H1 (cell line): Measurements from ENCODE around the gene SCUBE2. TPM values are rescaled to one million over a fixed set of nuclear protein-coding genes. Genes with fewer than 3 reads are reported as not detected.

Experiments
- CTCF ChIA-PET: fragments of 300-600 bp; sonication (Branson Sonifier 250); formaldehyde crosslinking; loops from one replicate; lab custom pipeline; 2021; ENCODE audit not compliant: partially characterized antibody; lab: Charles Lee
- POLR2A ChIA-PET: fragments of 300-600 bp; sonication (Branson Sonifier 250); formaldehyde crosslinking; loops from one replicate; lab custom pipeline; 2021; ENCODE audit warnings: inconsistent platforms; ENCODE audit not compliant: partially characterized antibody; lab: Charles Lee
- DNase-seq, 2 experiments: peaks; one replicate each; pipeline versions ENCODE4 v3.0.0 to v3.0.0-alpha.2; 2010 to 2022; ENCODE audit warnings: low spot score in 2 of 2, low read depth in 1 of 2, mixed read lengths in 1 of 2
- FAIRE-seq: peaks from 2 replicates; lab custom pipeline; 2011; peaks lifted over from hg19 to GRCh38; lab: Jason Lieb, UNC
- H2AFZ ChIP-seq: 2 replicates; pipeline ENCODE4 v1.8.1; 2012; ENCODE audit warnings: low read length, inconsistent platforms
- H2AK5ac ChIP-seq: 2 replicates; pipeline ENCODE4 v1.6.1; 2013; ENCODE audit warnings: low read depth, low read length
- H2BK120ac ChIP-seq: replicated peaks from 2 replicates; pipeline ENCODE3; 2013; ENCODE audit warnings: low read depth, low read length, inconsistent platforms
- H2BK12ac ChIP-seq: 2 replicates; pipeline ENCODE4 v1.6.1; 2013; ENCODE audit warnings: low read depth, low read length
- H2BK15ac ChIP-seq: 2 replicates; pipeline ENCODE4 v1.6.1; 2013; ENCODE audit warnings: low read length
- H2BK20ac ChIP-seq: 2 replicates; pipeline ENCODE4 v1.6.1; 2013; ENCODE audit warnings: low read length
- H2BK5ac ChIP-seq: 2 replicates; pipeline ENCODE4 v1.6.1; 2013; ENCODE audit warnings: low read depth, low read length
- H3K14ac ChIP-seq: 2 replicates; pipeline ENCODE4 v1.6.1; 2013; ENCODE audit warnings: inconsistent platforms; ENCODE audit not compliant: insufficient read length
- H3K18ac ChIP-seq: 2 replicates; pipeline ENCODE4 v1.6.1; 2013; ENCODE audit warnings: low read length; ENCODE audit errors: extremely low read depth
- H3K23ac ChIP-seq: 2 replicates; pipeline ENCODE4 v1.6.1; 2013; ENCODE audit warnings: inconsistent platforms; ENCODE audit not compliant: insufficient read length
- H3K23me2 ChIP-seq: 2 replicates; pipeline ENCODE4 v1.6.1; 2013; ENCODE audit warnings: low read depth, low read length
- H3K27ac ChIP-seq: 2 replicates; pipeline ENCODE4 v1.6.1; 2011; ENCODE audit warnings: low read depth, low read length, inconsistent platforms
- H3K27me3 ChIP-seq, 4 experiments: replicated peaks in 1 of 4; 1 replicate in 1 of 4; 2 replicates in 3 of 4; pipeline versions ENCODE4 v1.6.1 to v1.8.1; 2011 to 2013; ENCODE audit warnings: low read length in 3 of 4, mild to moderate bottlenecking in 3 of 4, inconsistent platforms in 2 of 4, mixed read lengths in 2 of 4, moderate library complexity in 1 of 4; ENCODE audit not compliant: control insufficient read depth in 3 of 4, insufficient read depth in 3 of 4; ENCODE audit errors: extremely low read depth in 1 of 4
- H3K36me3 ChIP-seq, 4 experiments: 2 replicates each; pipeline versions ENCODE4 v1.6.1 to v1.8.1; 2011 to 2013; ENCODE audit warnings: mild to moderate bottlenecking in 4 of 4, low read length in 3 of 4, moderate library complexity in 2 of 4, control low read depth in 1 of 4, inconsistent platforms in 1 of 4; ENCODE audit not compliant: insufficient read depth in 4 of 4, control insufficient read depth in 2 of 4
- H3K4ac ChIP-seq: replicated peaks from 2 replicates; pipeline ENCODE3; 2013; ENCODE audit warnings: low read length, low read depth, mixed read lengths, inconsistent platforms; ENCODE audit not compliant: insufficient read length
- H3K4me1 ChIP-seq, 4 experiments: replicated peaks in 1 of 4; 1 replicate in 1 of 4; 2 replicates in 3 of 4; pipeline versions ENCODE4 v1.6.1 to v1.8.1; 2011 to 2013; ENCODE audit warnings: low read length in 3 of 4, inconsistent platforms in 2 of 4, mixed read lengths in 1 of 4; ENCODE audit not compliant: insufficient read depth in 4 of 4, control insufficient read depth in 3 of 4
- H3K4me2 ChIP-seq, 2 experiments: 2 replicates each; pipeline versions ENCODE4 v1.6.1 to v1.8.1; 2011 to 2013; ENCODE audit warnings: low read depth in 2 of 2, low read length in 2 of 2, control low read depth in 1 of 2, inconsistent platforms in 1 of 2, mild to moderate bottlenecking in 1 of 2; ENCODE audit not compliant: insufficient read depth in 1 of 2
- H3K4me3 ChIP-seq, 4 experiments: fragments of 200-600, 300-600 bp in 1 of 4; sonication (generic), shearing (Covaris generic), sonication (Bioruptor Twin) in 1 of 4; 2 replicates each; pipeline versions ENCODE4 v1.5.1 to v1.8.1; 2011 to 2016; ENCODE audit warnings: low read length in 4 of 4, low read depth in 3 of 4, control low read depth in 2 of 4, inconsistent platforms in 2 of 4, mild to moderate bottlenecking in 2 of 4, mixed read lengths in 1 of 4, moderate library complexity in 1 of 4; ENCODE audit not compliant: insufficient read depth in 2 of 4; ENCODE audit errors: extremely low read depth in 1 of 4
- H3K56ac ChIP-seq: replicated peaks from 2 replicates; pipeline ENCODE3; 2013; ENCODE audit warnings: low read depth, mild to moderate bottlenecking, mixed read lengths, low read length, inconsistent platforms; ENCODE audit not compliant: insufficient read length
- H3K79me1 ChIP-seq: 2 replicates; pipeline ENCODE4 v1.6.1; 2013; ENCODE audit warnings: low read depth, low read length, control low read depth
- H3K79me2 ChIP-seq, 2 experiments: 2 replicates each; pipeline versions ENCODE4 v1.6.1 to v1.8.1; 2012 to 2013; ENCODE audit warnings: low read length in 2 of 2, mild to moderate bottlenecking in 2 of 2, inconsistent platforms in 1 of 2; ENCODE audit not compliant: insufficient read depth in 2 of 2, control insufficient read depth in 1 of 2
- H3K9ac ChIP-seq, 4 experiments: replicated peaks in 1 of 4; 1 replicate in 1 of 4; 2 replicates in 3 of 4; pipeline versions ENCODE4 v1.6.1 to v1.8.1; 2011 to 2013; ENCODE audit warnings: low read depth in 3 of 4, low read length in 3 of 4, control low read depth in 2 of 4, mild to moderate bottlenecking in 2 of 4, moderate library complexity in 2 of 4, inconsistent platforms in 1 of 4; ENCODE audit errors: extremely low read depth in 1 of 4
- H3K9me3 ChIP-seq, 2 experiments: 2 replicates each; pipeline versions ENCODE4 v1.6.1 to v1.8.1; 2012 to 2013; ENCODE audit warnings: mild to moderate bottlenecking in 2 of 2, moderate library complexity in 2 of 2, control low read depth in 1 of 2, inconsistent platforms in 1 of 2, low read depth in 1 of 2, low read length in 1 of 2, mixed read lengths in 1 of 2; ENCODE audit not compliant: insufficient read depth in 2 of 2
- H4K20me1 ChIP-seq, 2 experiments: replicated peaks in 1 of 2; 2 replicates each; pipeline versions ENCODE3 to v1.8.1; 2011 to 2013; ENCODE audit warnings: inconsistent platforms in 2 of 2, low read length in 2 of 2, mild to moderate bottlenecking in 1 of 2; ENCODE audit not compliant: insufficient read depth in 2 of 2, control insufficient read depth in 1 of 2
- H4K5ac ChIP-seq: 2 replicates; pipeline ENCODE4 v1.6.1; 2013; ENCODE audit warnings: low read length, low read depth, mixed read lengths, inconsistent platforms; ENCODE audit not compliant: insufficient read length
- H4K8ac ChIP-seq: 2 replicates; pipeline ENCODE4 v1.8.0; 2013; ENCODE audit warnings: mild to moderate bottlenecking, moderate library complexity, low read length, inconsistent platforms; ENCODE audit not compliant: insufficient read depth; ENCODE audit errors: extremely low read depth
- H4K91ac ChIP-seq: replicated peaks from 2 replicates; pipeline ENCODE3; 2013; ENCODE audit warnings: low read length, mixed read lengths, inconsistent platforms; ENCODE audit not compliant: insufficient read length
- CBX5 ChIP-seq: fragments of 300-800, 300-1000 bp; sonication (generic); IDR thresholded peaks from 2 replicates; pipeline ENCODE4 v1.7.1; 2016; ENCODE audit warnings: antibody characterized with exemption, low read length, low read depth
- CBX8 ChIP-seq: fragments of 300-800, 300-1000 bp; sonication (generic); IDR thresholded peaks from 2 replicates; pipeline ENCODE4 v1.7.1; 2016; ENCODE audit warnings: low read depth, low read length, borderline replicate concordance
- CEBPB ChIP-seq: IDR thresholded peaks from 2 replicates; pipeline ENCODE4 v1.6.1; 2012; ENCODE audit warnings: low read depth, low read length
- EZH2 ChIP-seq: fragments of 200-600 bp; sonication (generic); IDR thresholded peaks from 2 replicates; pipeline ENCODE4 v1.7.1; 2012; ENCODE audit warnings: low read depth, mild to moderate bottlenecking, moderate library complexity, low read length, inconsistent platforms; ENCODE audit not compliant: severe bottlenecking
- MAFK ChIP-seq: IDR thresholded peaks from 2 replicates; pipeline ENCODE4 v1.6.1; 2012; ENCODE audit warnings: low read depth, mild to moderate bottlenecking, improper control_type of control experiment, low read length
- SIN3A ChIP-seq, 2 experiments: IDR thresholded peaks in 1 of 2; conservative IDR thresholded peaks in 1 of 2; 2 replicates each; pipeline ENCODE4 v1.6.1; 2011 to 2012; ENCODE audit warnings: low read length in 2 of 2, improper control_type of control experiment in 1 of 2, low read depth in 1 of 2, mild to moderate bottlenecking in 1 of 2
- SIX5 ChIP-seq: IDR thresholded peaks from 2 replicates; pipeline ENCODE4 v1.6.1; 2011; ENCODE audit warnings: mild to moderate bottlenecking, low read depth, low read length
- SP4 ChIP-seq: IDR thresholded peaks from 2 replicates; pipeline ENCODE4 v1.6.1; 2012; ENCODE audit warnings: low read length, inconsistent platforms
- TAF1 ChIP-seq: IDR thresholded peaks from 2 replicates; pipeline ENCODE4 v1.6.1; 2011; ENCODE audit warnings: mild to moderate bottlenecking, low read depth, low read length
- TCF12 ChIP-seq: IDR thresholded peaks from 2 replicates; pipeline ENCODE4 v1.6.1; 2011; ENCODE audit warnings: low read depth, mild to moderate bottlenecking, low read length
- USF2 ChIP-seq: IDR thresholded peaks from 2 replicates; pipeline ENCODE4 v1.6.1; 2011; ENCODE audit warnings: low read length, improper control_type of control experiment
- YY1 ChIP-seq: IDR thresholded peaks from 2 replicates; pipeline ENCODE4 v1.6.1; 2011; ENCODE audit warnings: low read depth, mild to moderate bottlenecking, low read length
- ZNF274 ChIP-seq: IDR thresholded peaks from 2 replicates; pipeline ENCODE4 v1.7.0; 2012; ENCODE audit warnings: low read length, borderline replicate concordance; ENCODE audit errors: extremely low read depth
- WGBS, 2 experiments: shearing (Covaris generic) in 1 of 2; methylation state at CpG; one replicate each; pipeline versions ENCODE4 v1.1.6 to v1.1.7; 2013 to 2015; ENCODE audit warnings: low lambda C conversion rate in 2 of 2, mixed read lengths in 2 of 2, inconsistent platforms in 1 of 2, low coverage in 1 of 2, missing lambda C conversion rate in 1 of 2; ENCODE audit not compliant: insufficient replicate concordance in 2 of 2, insufficient coverage in 1 of 2, insufficient read length in 1 of 2; ENCODE audit errors: extremely low coverage in 1 of 2, missing lambda C conversion rate in 1 of 2; 5-methylcytosine and 5-hydroxymethylcytosine counted together
- polyA plus RNA-seq, 7 experiments: library from polyadenylated mRNA; depleted of rRNA in 3 of 7; stranded (reverse) in 5 of 7; unstranded in 2 of 7; fragments of >200 nt in 5 of 7; fragments of 200-250 nt in 2 of 7; gene quantifications; 1 replicate in 5 of 7; 2 replicates in 1 of 7; 4 replicates in 1 of 7; pipeline versions ENCODE4 v1.2.1 to v1.2.3, GENCODE V29; 2011 to 2013; ENCODE audit warnings: missing spikeins in 2 of 7, mixed read lengths in 2 of 7
- total RNA-seq: library from RNA; stranded (reverse); fragmentation: NEBNext Ultra II Directional; extraction: Animal tissue kit (Norgen Biotek cat#: 25700); gene quantifications from 2 replicates; pipeline ENCODE4 v1.2.1, GENCODE V29; 2021
- TF ChIP-seq, protein P1 (sequence below): IDR thresholded peaks from 2 replicates; pipeline ENCODE4 v1.6.1; 2012; ENCODE audit warnings: inconsistent platforms

SCUBE2 gene
- total and polyA plus RNA-seq, 2 of the 8 experiments (the other 6 are each of a cell fraction or from before 2014, with no cell fraction given) = 0.29 to 1.2 TPM

GRCh38 chr11:9126636-9127035 lies 35.2 kb upstream of the SCUBE2 start:
- Histone ChIP-seq H4K5ac (no peak overlapping the region), H4K8ac (no peak overlapping the region), H3K4ac (no peak overlapping the region), H3K27me3 (no peaks in the 10 kb centered on the region), H3K14ac (no peak overlapping the region), H3K27ac (no peak overlapping the region), H3K9me3 (no peaks in the 10 kb centered on the region), H3K79me2 (no peaks in the 10 kb centered on the region), H3K36me3 (no peaks in the 10 kb centered on the region), H2BK12ac (no peak overlapping the region), H3K4me1 (peaks cover 0 to under 1% (median under 1%) of the 10 kb centered on the region in 4 experiments; a peak in 3 of 7 replicates), H3K79me1 (no peaks in the 10 kb centered on the region), H2BK120ac (no peak overlapping the region), H3K23ac (no peak overlapping the region), H4K91ac (no peak overlapping the region), H3K18ac (no peak overlapping the region), H3K23me2 (no peaks in the 10 kb centered on the region), H3K56ac (no peak overlapping the region), H3K4me3 (no peak overlapping the region), H2BK5ac (no peak overlapping the region), H2AFZ (no peak overlapping the region), H2AK5ac (no peak overlapping the region), H2BK15ac (no peak overlapping the region), H3K4me2 (no peak overlapping the region), H3K9ac (no peak overlapping the region), H4K20me1 (no peaks in the 10 kb centered on the region), H2BK20ac (no peak overlapping the region)
- ChIA-PET CTCF (no interaction called here), POLR2A (no interaction called here)
- 80% methylated on average over 2 of the region's 2 CpGs; no CpG with 5 or more reads in 1 of the 2 experiments for WGBS, 2 experiments
- FAIRE-seq (no peak), DNase-seq (no peak)
- TF ChIP-seq CBX5 = no peak
- TF ChIP-seq ZNF274 = no peak
- TF ChIP-seq, protein P1, sequence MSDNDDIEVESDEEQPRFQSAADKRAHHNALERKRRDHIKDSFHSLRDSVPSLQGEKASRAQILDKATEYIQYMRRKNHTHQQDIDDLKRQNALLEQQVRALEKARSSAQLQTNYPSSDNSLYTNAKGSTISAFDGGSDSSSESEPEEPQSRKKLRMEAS = no peak
- no peak for TF ChIP-seq CEBPB
- no peak for TF ChIP-seq USF2
- TF ChIP-seq CBX8 = no peak
- no peak for TF ChIP-seq TAF1
- TF ChIP-seq EZH2 = no peak
- no peak for TF ChIP-seq MAFK
- no peak for TF ChIP-seq SIN3A (conservative IDR thresholded peaks at IDR 0.05 in 1 of 2, IDR thresholded peaks at IDR 0.05 in 1 of 2; ENCODE audit: low read depth in 1 of 2, low read length in 2 of 2)
- no peak for TF ChIP-seq SIX5
- no peak for TF ChIP-seq SP4
- no peak for TF ChIP-seq TCF12
- TF ChIP-seq YY1 = no peak
